ENCODE measurements around the gene ZNRD2.

Gene ZNRD2

GRCh38 chr11:65589444-65590239 is 19.4 kb downstream of the ZNRD2 start:
- no peak overlapping the region for H3K4me3 Mint-ChIP-seq
- peaks cover 7% of the 10 kb centered on the region for H3K36me3 Mint-ChIP-seq
- H3K27ac Mint-ChIP-seq, result peak overlapping the region; percentile 96
- ATAC-seq (ENCODE audit: low read depth) (peak; percentile 14), DNase-seq (ENCODE audit: low spot score in 2 of 2) (no peak)
- H3K9me3 Mint-ChIP-seq, result no peaks in the 10 kb centered on the region
- H3K27me3 Mint-ChIP-seq, result no peaks in the 10 kb centered on the region
- H3K4me1 Mint-ChIP-seq, result peaks cover 26% of the 10 kb centered on the region

DNA sequence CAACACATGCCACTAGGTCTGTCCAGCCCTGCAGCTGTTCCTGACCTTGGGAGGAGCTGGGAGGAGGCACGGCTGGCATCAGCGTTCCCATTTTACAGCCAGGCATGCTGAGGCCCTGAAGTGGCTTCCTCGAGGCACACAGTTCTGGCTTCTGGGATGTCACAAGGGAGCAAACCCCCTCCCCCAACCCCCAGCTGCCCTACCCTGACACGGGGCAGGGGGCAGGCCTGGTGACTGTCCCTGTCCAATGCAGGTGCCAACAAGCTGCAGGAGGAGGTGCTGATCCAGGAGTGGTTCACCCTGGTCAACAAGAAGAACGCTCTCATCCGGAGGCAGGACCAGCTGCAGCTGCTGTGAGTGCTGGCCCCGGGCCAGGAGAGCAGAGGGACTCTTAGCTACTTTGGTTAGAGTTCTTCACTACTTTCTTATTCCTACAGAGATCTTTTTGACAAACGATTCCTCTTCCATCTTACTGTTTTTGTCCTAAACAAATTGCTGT is 20.0 kb downstream of the ZNRD2 start:
- no peaks in the 10 kb centered on the region for H3K9me3 Mint-ChIP-seq
- peaks cover 7% of the 10 kb centered on the region for H3K36me3 Mint-ChIP-seq
- no peak for ATAC-seq (ENCODE audit: low read depth)
- no peak for DNase-seq (ENCODE audit: low spot score in 2 of 2)
- no peaks in the 10 kb centered on the region for H3K27me3 Mint-ChIP-seq
- peaks cover 29% of the 10 kb centered on the region for H3K4me1 Mint-ChIP-seq
- no peak overlapping the region for H3K27ac Mint-ChIP-seq
- H3K4me3 Mint-ChIP-seq, result no peak overlapping the region

- DNase-seq (ENCODE audit: low spot score in 2 of 2), result no peak
- ATAC-seq (ENCODE audit: low read depth), result no peak
- H3K27ac Mint-ChIP-seq, result no peak overlapping the region
- H3K4me1 Mint-ChIP-seq, result peaks cover 28% of the 10 kb centered on the region
- H3K27me3 Mint-ChIP-seq, result no peaks in the 10 kb centered on the region
- peaks cover 7% of the 10 kb centered on the region for H3K36me3 Mint-ChIP-seq
- H3K9me3 Mint-ChIP-seq, result no peaks in the 10 kb centered on the region
- no peak overlapping the region for H3K4me3 Mint-ChIP-seq
These were observed 21.9 kb downstream of the ZNRD2 start for GRCh38 chr11:65591939-65592857.

DNA sequence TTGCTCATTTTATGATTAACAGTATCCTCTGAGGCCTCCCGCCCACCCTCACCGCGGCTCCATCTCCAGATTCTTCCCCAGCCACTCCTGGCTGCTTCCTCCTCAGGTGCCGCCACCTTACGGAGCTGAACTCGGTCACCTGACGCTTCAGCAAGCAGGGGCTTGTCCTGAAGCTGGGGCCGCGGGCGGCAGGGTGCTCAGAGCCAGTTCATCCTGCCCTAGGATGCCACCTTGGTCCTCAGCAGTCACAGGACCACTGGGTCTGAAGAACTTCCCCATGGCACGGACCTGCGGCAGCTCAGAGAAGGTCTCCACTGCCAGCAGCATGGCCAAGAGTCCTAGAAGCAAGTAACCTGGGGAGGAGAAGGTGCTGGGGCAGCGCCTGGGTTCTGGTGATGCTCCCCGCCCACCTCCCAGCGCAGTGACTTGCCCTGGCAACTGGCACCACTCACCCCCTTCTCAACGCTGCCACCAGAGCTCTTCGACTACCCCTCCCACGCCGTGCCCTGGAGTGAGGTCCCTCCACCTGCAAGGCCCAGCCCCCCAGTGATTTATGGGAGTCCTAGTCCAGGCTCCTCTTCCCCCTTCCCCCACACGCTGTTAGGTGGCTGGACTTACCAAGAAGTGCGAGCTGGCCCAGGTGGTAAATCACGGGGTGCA is 22.7 kb downstream of the ZNRD2 start:
- DNase-seq (ENCODE audit: low spot score in 2 of 2) (no peak), ATAC-seq (ENCODE audit: low read depth) (no peak)
- peaks cover 24% of the 10 kb centered on the region for H3K4me1 Mint-ChIP-seq
- no peak overlapping the region for H3K27ac Mint-ChIP-seq
- H3K27me3 Mint-ChIP-seq, result no peaks in the 10 kb centered on the region
- no peaks in the 10 kb centered on the region for H3K9me3 Mint-ChIP-seq
- H3K4me3 Mint-ChIP-seq, result no peak overlapping the region
- H3K36me3 Mint-ChIP-seq, result peaks cover 9% of the 10 kb centered on the region

GRCh38 chr11:65593518-65594414 is 23.5 kb downstream of the ZNRD2 start:
- H3K9me3 Mint-ChIP-seq, result no peaks in the 10 kb centered on the region
- peaks cover 18% of the 10 kb centered on the region for H3K4me1 Mint-ChIP-seq
- no peak overlapping the region for H3K4me3 Mint-ChIP-seq
- peaks cover 8% of the 10 kb centered on the region for H3K36me3 Mint-ChIP-seq
- DNase-seq (ENCODE audit: low spot score in 2 of 2) (no peak), ATAC-seq (ENCODE audit: low read depth) (peak; percentile 53)
- H3K27ac Mint-ChIP-seq, result no peak overlapping the region
- no peaks in the 10 kb centered on the region for H3K27me3 Mint-ChIP-seq

DNA sequence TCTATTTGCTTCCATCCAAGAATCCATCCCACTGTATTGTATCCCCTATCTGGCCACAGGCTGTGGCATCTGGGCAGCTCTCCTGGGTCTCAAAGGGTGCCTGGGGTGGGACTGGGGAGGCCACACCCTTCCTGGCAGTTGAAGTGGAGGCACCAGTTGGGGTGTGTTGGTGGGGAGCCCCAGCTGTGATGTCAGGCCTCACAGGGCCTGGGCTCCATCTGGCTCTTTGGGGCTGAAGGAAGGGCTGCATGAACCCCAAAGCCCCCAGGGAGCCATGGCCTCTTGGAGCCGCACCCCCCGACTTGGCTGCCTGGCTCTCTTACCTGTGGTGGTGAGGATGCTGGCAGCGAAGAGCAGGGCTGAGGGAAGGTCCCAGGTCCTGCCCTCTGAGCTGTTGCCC is 24.9 kb downstream of the ZNRD2 start:
- no peak for DNase-seq (ENCODE audit: low spot score in 2 of 2)
- peaks cover 12% of the 10 kb centered on the region for H3K4me1 Mint-ChIP-seq
- peak; percentile 42 for ATAC-seq (ENCODE audit: low read depth)
- H3K9me3 Mint-ChIP-seq, result no peaks in the 10 kb centered on the region
- H3K27me3 Mint-ChIP-seq, result no peaks in the 10 kb centered on the region
- peaks cover 9% of the 10 kb centered on the region for H3K36me3 Mint-ChIP-seq
- H3K27ac Mint-ChIP-seq, result peak overlapping the region; percentile 25
- H3K4me3 Mint-ChIP-seq, result no peak overlapping the region

- no peak within 1 kb of the TSS for H3K4me3 Mint-ChIP-seq
- no peaks in the 10 kb centered on the region for H3K27me3 Mint-ChIP-seq
- H3K36me3 Mint-ChIP-seq, result peaks cover 5% of the 10 kb centered on the region
- H3K27ac Mint-ChIP-seq, result peak within 1 kb of the TSS; percentile 81
- peaks cover 12% of the 10 kb centered on the region for H3K4me1 Mint-ChIP-seq
- DNase-seq (ENCODE audit: low spot score in 2 of 2), result no peak
- no peak for ATAC-seq (ENCODE audit: low read depth)
- no peaks in the 10 kb centered on the region for H3K9me3 Mint-ChIP-seq
These were observed 25.4 kb downstream of the ZNRD2 start, which contains the start of gene KCNK7 for GRCh38 chr11:65595543-65596281. Gene KCNK7 (minus strand): TSS chr11:65595800. CDS start chr11:65595772, 28 bp downstream.

DNA sequence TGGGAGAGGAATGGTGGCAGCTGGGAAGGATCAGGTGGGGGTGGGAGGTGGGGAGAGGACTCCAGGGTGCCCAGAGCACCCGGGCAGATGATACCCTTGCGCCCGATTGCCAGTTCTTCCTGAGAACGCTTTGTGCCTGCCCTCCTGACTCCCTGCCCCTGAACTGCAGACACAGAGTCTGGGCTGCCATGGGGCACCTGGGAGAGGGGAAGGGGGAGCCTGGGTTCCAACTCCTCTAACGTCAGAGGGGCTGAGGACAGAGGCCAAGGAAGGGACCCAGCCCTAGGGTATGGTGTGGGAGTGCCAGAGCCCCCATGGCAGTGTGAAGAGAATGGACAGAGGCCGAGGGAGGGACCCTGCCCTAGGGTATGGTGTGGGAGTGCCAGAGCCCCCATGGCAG is 26.2 kb downstream of the ZNRD2 start:
- peak overlapping the region; percentile 81 for H3K27ac Mint-ChIP-seq
- ATAC-seq (ENCODE audit: low read depth) (no peak), DNase-seq (ENCODE audit: low spot score in 2 of 2) (no peak)
- H3K4me3 Mint-ChIP-seq, result no peak overlapping the region
- peaks cover 12% of the 10 kb centered on the region for H3K4me1 Mint-ChIP-seq
- no peaks in the 10 kb centered on the region for H3K9me3 Mint-ChIP-seq
- H3K27me3 Mint-ChIP-seq, result no peaks in the 10 kb centered on the region
- H3K36me3 Mint-ChIP-seq, result peaks cover 5% of the 10 kb centered on the region

DNA sequence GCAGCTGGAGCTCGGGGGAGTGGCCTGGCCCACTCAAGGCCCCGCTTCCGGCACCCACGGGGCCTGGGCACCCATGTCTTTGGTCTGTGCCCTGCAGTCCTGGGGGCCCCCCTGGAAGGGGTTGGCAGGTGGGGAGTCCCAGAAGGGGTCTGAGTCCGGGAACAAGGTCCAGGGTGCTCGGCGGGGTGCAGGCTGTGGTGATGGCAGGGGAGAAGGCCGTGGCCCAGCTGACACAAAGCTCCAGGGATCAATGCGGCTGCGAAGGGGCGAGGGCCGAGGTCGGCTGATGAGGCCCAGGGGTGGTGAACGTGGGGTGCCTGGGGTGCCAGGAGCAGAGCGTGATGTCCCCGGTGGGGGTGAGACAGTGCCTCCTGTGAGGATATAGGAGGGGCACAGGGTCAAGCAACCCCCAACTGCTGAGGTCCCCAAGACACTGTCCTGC is 28.0 kb downstream of the ZNRD2 start:
- Mint-ChIP-seq H3K27me3 (no peaks in the 10 kb centered on the region), H3K9me3 (no peaks in the 10 kb centered on the region), H3K4me1 (peaks cover 15% of the 10 kb centered on the region), H3K27ac (no peak overlapping the region), H3K36me3 (peaks cover 8% of the 10 kb centered on the region), H3K4me3 (no peak overlapping the region)
- ATAC-seq (ENCODE audit: low read depth) (no peak), DNase-seq (ENCODE audit: low spot score in 2 of 2) (no peak)

GRCh38 chr11:65599216-65599954 is 29.1 kb downstream of the ZNRD2 start:
- H3K4me3 Mint-ChIP-seq, result no peak overlapping the region
- H3K9me3 Mint-ChIP-seq, result no peaks in the 10 kb centered on the region
- no peak overlapping the region for H3K27ac Mint-ChIP-seq
- peaks cover 11% of the 10 kb centered on the region for H3K36me3 Mint-ChIP-seq
- peaks cover 21% of the 10 kb centered on the region for H3K4me1 Mint-ChIP-seq
- DNase-seq (ENCODE audit: low spot score in 2 of 2), result no peak
- no peaks in the 10 kb centered on the region for H3K27me3 Mint-ChIP-seq
- no peak for ATAC-seq (ENCODE audit: low read depth)

DNA sequence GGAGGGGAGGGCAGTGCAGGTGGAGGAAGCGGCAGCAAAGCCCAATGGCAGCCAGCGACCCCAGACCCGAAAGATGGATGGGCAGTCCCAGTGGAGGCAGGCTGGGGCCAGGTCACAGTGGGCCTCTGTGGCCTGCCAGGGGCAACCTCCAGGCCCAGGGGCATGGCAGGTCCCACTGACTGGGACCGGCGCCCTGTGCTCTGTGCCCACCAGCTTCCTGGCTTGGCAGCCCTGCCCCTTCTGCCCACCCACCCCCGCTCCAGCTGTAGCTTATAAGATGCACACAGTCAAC is 29.6 kb downstream of the ZNRD2 start:
- Mint-ChIP-seq H3K36me3 (peaks cover 11% of the 10 kb centered on the region), H3K27me3 (no peaks in the 10 kb centered on the region), H3K9me3 (no peaks in the 10 kb centered on the region), H3K4me1 (peaks cover 19% of the 10 kb centered on the region), H3K27ac (no peak overlapping the region), H3K4me3 (no peak overlapping the region)
- no peak for ATAC-seq (ENCODE audit: low read depth)
- no peak for DNase-seq (ENCODE audit: low spot score in 2 of 2)

GRCh38 chr11:65604258-65604657 is 34.0 kb downstream of the ZNRD2 start:
- Mint-ChIP-seq H3K27me3 (no peaks in the 10 kb centered on the region), H3K36me3 (peaks cover 12% of the 10 kb centered on the region), H3K9me3 (no peaks in the 10 kb centered on the region), H3K4me3 (no peak overlapping the region), H3K4me1 (peaks cover 14% of the 10 kb centered on the region), H3K27ac (no peak overlapping the region)
- DNase-seq (ENCODE audit: low spot score in 2 of 2), result no peak
- no peak for ATAC-seq (ENCODE audit: low read depth)
